ENCODE data around the gene MTX1.
"Not testable (repeated sequence)": the region's sequence is repeated elsewhere in the genome, so short reads cannot be mapped to it uniquely, and the experiment has no call there.

Gene MTX1

GRCh38 chr1:155208541-155209311 lies at the start of gene MTX1:
Gene MTX1, plus strand, starts transcription at chr1:155208695. Its CDS starts 110 bp downstream, at chr1:155208805.
- peak; percentile 87 for DNase-seq

- peak; percentile 54 for DNase-seq
Observed at GRCh38 chr1:155158991-155159390, 49.5 kb upstream of the MTX1 start.

GRCh38 chr1:155160128-155160527 lies 48.4 kb upstream of the MTX1 start:
- no peak for DNase-seq

- not testable (repeated sequence) for DNase-seq
Observed at GRCh38 chr1:155162631-155163030, 45.9 kb upstream of the MTX1 start.

- DNase-seq: not testable (repeated sequence)
Observed at GRCh38 chr1:155163785-155164184, 44.7 kb upstream of the MTX1 start.

GRCh38 chr1:155164625-155165024 lies 43.9 kb upstream of the MTX1 start:
- DNase-seq: not testable (repeated sequence)

GRCh38 chr1:155166051-155166470 lies 42.4 kb upstream of the MTX1 start:
- DNase-seq: no peak

GRCh38 chr1:155166471-155167165 lies 41.9 kb upstream of the MTX1 start:
- peak; percentile 43 for DNase-seq

- peak; percentile 87 for DNase-seq
Observed at GRCh38 chr1:155167166-155168104, 41.1 kb upstream of the MTX1 start.

GRCh38 chr1:155168105-155168445 lies 40.4 kb upstream of the MTX1 start:
- not testable (repeated sequence) for DNase-seq

- DNase-seq: no peak
Observed at GRCh38 chr1:155168456-155169210, 39.9 kb upstream of the MTX1 start.

GRCh38 chr1:155169541-155169940 lies 39.0 kb upstream of the MTX1 start:
- DNase-seq: no peak

GRCh38 chr1:155170101-155170785 lies 38.3 kb upstream of the MTX1 start:
- no peak for DNase-seq

GRCh38 chr1:155170806-155171205 lies 37.7 kb upstream of the MTX1 start:
- no peak for DNase-seq

- no peak for DNase-seq
Observed at GRCh38 chr1:155171836-155172731, 36.4 kb upstream of the MTX1 start.

- peak; percentile 96 for DNase-seq
Observed at GRCh38 chr1:155172732-155173477, 35.6 kb upstream of the MTX1 start, which contains the start of gene KRTCAP2. Gene KRTCAP2, minus strand, starts transcription at chr1:155173304. Its CDS starts 80 bp downstream, at chr1:155173224.

GRCh38 chr1:155173478-155174323 lies 34.8 kb upstream of the MTX1 start, which contains the start of gene TRIM46:
Gene TRIM46, plus strand, starts transcription at chr1:155173849. Its CDS starts 118 bp downstream, at chr1:155173967.
- DNase-seq: peak; percentile 89
